ENCODE results near the gene FAM20B.
A peak's percentile ranks its signal among the peaks of the same experiment; 100 is the strongest.

Gene FAM20B

DNA sequence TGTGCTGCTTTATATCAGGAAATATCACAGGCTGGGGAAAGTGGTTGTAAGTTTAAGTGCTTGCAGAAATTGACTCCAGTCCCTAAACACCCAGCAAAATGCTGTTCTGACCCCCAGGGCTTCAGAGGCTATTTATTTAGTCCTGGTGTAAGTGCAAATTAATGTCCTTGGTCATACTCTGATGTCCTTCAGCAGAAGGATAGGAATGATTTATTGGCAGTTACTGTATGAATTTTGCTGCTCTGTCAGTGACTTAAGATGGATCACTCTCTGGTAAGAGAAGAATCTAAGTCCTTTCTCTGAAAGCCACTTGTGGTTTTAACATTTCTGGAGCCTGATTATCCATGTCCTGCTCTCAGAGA is 21.9 kb downstream of the FAM20B start:
- DNase-seq (ENCODE audit: extremely low read depth in 1 of 2, low read depth in 1 of 2), result no peak

- no peak for DNase-seq (ENCODE audit: extremely low read depth in 1 of 2, low read depth in 1 of 2)
Observed at GRCh38 chr1:179048339-179049124, 22.8 kb downstream of the FAM20B start.

GRCh38 chr1:179052776-179053175 is 27.1 kb downstream of the FAM20B start:
- no peak for DNase-seq (ENCODE audit: extremely low read depth in 1 of 2, low read depth in 1 of 2)

DNA sequence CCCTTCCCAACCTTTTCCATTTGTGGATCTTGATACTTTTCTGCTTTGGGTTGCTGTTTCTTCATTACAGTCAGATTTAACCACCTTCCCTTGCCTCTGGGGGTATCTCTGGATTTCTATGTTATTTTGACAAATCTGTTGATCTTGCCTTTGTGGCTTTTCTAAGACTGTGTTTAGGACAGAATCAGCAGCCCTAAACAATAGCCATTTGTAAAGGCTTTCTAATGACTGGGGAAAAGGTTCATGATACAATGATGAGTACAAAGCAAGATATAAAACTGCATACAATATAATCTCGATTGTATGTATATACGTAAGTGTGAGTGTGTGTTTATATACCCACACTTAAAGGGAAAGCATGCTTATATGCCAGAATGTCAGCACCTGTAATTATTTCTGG is 27.8 kb downstream of the FAM20B start:
- no peak for DNase-seq (ENCODE audit: extremely low read depth in 1 of 2, low read depth in 1 of 2)

DNA sequence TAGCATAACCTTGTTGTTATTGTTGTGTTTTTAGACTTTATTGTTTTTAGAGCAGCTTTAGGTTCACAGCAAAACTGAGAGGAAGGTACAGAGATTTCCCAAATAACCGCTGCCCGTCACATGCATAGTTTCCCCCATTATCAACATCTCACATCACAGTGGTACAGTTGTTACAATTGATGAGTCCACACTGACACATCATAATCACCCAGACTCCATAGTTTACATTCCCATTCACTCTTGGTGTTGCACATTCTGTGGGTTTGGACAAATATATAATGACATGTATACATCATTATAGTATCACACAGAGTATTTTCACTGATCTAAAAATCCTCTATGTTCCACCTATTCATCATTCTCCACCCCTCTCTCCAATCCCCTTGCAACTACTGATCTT is 30.2 kb downstream of the FAM20B start:
- no peak for DNase-seq (ENCODE audit: extremely low read depth in 1 of 2, low read depth in 1 of 2)

- no peak for DNase-seq (ENCODE audit: extremely low read depth in 1 of 2, low read depth in 1 of 2)
Observed at GRCh38 chr1:179058487-179059483, 33.1 kb downstream of the FAM20B start.

DNA sequence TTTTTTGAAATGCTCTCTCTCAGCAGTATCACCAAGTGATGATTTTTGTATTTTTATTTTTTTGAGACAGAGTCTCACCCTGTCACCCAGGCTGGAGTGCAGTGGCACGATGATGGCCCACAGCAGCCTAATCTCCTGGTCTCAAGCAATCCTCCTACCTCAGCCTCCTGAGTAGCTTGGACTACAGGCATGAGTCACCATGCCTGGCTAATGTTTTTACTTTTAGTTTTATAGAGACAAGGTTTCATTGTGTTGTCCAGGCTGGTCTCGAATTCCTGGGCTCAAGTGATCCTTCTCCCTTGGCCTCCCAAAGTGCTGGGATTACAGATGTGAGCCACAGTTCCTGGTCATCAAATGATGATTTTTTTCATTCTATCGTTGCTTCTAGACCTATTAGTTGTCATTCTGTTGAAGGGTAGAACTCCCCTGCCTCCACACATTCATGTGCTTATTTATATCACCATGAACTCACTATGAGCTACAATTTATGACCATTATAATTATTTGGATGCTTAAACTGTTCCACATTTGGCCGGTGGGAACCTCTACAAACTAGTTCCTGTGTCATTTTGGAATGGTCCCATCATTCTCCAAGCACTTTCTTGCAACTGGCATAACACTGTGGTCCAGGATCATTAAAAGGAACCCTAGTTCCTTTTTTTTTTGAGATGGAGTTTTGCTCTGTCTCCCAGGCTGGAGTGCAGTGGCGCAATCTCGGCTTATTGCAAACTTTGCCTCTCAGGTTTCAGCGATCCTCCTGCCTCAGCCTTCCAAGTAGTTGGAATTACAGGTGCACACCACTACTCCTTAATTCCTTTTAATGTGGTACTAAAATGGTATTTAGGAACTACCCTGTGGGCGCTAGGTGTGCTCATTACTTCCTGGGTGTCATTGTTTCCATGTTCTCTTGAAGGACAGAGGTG is 35.9 kb downstream of the FAM20B start:
- no peak for DNase-seq (ENCODE audit: extremely low read depth in 1 of 2, low read depth in 1 of 2)

- no peak for DNase-seq (ENCODE audit: extremely low read depth in 1 of 2, low read depth in 1 of 2)
Observed at GRCh38 chr1:179066471-179066870, 40.8 kb downstream of the FAM20B start.

DNA sequence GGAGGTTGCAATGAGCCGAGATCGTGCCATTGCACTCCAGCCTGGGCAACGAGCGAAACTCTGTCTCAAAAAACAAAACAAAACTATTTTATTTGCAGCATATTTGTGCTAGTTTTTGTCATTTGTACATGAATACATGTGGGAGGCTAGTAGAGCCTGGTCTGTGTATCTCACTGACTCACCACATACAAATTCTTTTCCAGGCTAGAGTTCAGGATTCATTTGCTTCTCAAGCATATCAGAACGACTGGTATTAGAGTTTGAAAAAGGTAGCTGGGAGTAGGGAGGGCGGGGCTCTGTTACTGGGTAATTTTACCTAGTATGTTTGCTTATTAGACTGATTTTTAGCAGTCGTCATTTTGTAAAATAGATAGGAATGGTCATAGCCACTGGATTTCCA is 51.7 kb downstream of the FAM20B start:
- DNase-seq (ENCODE audit: extremely low read depth in 1 of 2, low read depth in 1 of 2), result no peak

DNA sequence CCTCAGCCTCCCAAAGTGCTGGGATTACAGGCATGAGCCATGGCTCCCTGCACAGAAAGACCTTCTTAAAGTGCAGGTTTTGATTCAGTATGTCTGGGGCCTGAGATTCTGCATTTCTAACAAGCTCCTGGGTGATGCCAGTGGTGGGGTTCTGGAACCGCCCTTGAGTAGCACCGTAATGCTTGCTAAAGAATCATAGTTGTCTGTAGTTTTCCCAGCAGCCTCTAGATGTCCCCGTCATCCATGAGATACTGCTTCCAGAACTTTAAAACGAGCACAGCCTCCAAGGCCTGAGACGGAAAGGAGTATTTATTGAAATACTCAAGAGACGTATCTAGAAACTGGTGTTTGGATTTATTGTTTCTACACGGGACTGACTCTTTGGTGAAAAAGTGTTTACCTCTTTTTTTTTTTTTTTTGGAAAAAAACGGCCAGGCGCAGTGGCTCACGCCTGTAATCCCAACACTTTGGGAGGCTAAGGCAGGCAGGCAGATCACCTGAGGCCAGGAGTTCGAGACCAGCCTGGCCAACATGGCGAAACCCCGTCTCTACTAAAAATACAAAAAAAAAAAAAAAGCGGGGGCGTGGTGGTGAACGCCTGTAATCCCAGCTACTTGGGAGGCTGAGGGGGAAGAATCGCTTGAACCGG is 53.5 kb downstream of the FAM20B start:
- no peak for DNase-seq (ENCODE audit: extremely low read depth in 1 of 2, low read depth in 1 of 2)

DNA sequence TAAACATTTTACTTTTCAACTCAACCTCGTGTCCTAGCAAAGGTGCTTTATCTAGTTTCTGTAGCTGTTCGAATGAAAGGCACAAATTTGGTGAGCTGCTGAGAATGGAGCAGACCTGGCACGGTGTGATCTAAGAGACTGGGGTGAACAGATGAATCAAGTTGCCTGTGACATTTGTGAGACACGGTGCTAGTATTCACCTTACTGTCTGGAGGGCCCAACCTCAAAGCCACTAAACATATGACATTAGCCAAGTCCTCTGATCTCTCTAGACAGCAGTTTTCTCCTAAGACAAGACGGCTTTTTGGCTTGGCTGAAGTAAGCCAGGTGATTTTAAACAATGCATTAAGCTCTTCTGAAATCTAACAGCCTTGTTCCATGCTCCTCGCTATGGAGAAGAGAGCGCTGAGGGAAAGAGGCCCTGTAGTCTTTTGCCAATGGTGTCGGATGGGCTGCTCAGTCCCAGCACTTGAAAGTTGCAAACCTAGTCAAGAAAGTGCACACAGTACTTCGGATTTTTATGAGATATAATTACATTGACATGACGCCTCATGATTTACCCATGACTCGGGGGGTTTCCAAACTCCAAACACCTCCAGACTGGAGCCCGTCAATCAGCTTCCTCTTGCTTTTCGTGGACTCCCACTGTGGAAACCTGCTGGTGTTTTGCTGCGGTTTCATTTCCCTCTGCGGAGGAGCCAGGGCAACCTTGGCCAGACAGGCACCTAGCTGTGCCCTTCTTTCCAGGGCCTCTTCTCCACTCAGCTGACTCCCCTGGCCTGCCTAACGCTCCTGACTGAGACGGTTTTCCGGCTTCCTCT is 55.4 kb downstream of the FAM20B start:
- no peak for DNase-seq (ENCODE audit: extremely low read depth in 1 of 2, low read depth in 1 of 2)

GRCh38 chr1:179081687-179082332 is 56.1 kb downstream of the FAM20B start, which contains the start of gene TOR3A:
Gene TOR3A, plus strand, starts transcription at chr1:179082070. Its CDS starts 59 bp downstream, at chr1:179082129.
- peak; percentile 73 to 85 for DNase-seq (ENCODE audit: extremely low read depth in 1 of 2, low read depth in 1 of 2)

GRCh38 chr1:179082333-179082998 is 56.8 kb downstream of the FAM20B start:
- DNase-seq (ENCODE audit: extremely low read depth in 1 of 2, low read depth in 1 of 2), result peak in 1 of 2 donors; percentile 18

DNA sequence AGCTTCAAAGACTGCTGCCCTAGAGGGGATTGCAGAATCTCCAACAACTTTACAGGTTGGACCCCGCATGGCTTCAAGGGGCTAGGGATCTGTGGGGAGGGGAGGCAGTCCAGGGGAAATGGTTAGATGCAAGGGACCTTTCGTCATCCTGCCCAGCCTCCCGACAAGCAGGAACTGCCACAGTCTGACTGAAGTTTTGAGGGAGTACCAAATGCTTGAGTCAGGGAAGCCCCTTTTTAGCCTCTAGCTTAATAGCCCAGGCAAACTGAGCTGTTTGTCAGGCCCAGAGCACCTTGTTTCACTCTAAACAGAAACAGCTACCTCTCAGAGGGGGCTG is 57.3 kb downstream of the FAM20B start:
- no peak for DNase-seq (ENCODE audit: extremely low read depth in 1 of 2, low read depth in 1 of 2)

DNA sequence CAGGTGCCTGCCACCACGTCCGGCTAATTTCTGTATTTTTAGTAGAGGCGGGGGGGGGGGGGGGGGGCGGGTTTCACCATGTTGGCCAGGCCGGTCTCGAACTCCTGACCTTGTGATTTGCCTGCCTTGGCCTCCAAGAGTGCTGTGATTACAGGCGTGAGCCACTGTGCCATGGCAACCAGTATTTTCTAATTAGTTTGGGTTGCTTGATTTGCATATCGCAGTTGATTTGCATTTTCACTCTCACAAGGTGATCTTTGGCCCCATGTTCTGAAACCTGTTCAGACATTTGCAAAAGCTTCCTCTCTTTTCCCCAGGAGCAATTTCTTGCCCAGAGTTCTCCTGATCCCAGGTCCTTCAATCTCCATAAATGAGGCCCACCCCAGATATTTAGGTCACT is 57.8 kb downstream of the FAM20B start:
- no peak for DNase-seq (ENCODE audit: extremely low read depth in 1 of 2, low read depth in 1 of 2)

DNA sequence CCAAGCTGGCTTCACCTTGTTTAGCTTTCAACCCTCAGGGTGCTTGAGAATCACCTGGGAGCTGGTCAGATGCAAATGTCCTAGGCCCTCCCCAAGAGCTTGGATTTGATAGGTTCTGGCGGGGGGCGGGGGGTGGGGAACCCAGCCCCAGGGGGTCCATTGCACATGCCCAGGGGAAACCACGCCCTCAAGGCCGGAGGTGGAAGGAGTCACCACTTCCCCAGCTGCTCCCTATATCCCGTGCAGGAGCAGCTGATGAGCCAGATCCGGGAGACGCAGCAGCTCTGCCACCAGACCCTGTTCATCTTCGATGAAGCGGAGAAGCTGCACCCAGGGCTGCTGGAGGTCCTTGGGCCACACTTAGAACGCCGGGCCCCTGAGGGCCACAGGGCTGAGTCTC is 62.0 kb downstream of the FAM20B start:
- DNase-seq (ENCODE audit: extremely low read depth in 1 of 2, low read depth in 1 of 2), result no peak

DNA sequence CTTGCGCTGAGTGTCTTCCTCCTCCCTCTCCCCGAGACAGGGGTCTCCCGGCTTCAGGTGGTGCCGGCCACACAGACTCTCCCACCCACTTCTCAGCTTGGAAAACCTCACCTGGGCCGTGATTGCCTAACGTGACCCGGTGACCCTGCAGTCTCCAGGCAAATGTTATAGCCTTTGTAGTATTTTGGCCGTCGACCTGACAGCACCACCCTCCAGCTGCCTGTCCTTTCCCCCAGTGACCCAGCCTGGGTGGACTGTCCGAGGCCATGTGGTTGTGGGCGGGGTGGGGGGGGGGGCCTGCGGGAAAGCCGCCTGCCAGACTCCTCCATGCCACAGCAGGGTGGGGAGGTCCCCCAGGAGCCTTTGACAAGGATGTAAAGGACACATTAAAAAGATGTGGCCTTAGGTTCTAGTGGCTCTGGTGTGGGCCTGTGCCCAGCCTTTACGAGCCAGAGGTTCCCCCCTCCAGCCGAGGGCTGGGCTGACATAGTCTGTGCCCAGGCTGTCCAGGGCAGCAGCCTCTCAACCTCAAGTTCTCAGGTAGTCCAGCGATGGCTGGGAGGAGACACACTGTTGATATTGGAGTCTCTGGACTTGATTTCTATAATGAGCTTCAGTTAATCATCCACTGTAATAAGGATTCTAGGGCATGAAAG is 64.3 kb downstream of the FAM20B start:
- no peak for DNase-seq (ENCODE audit: extremely low read depth in 1 of 2, low read depth in 1 of 2)

- no peak for DNase-seq (ENCODE audit: extremely low read depth in 1 of 2, low read depth in 1 of 2)
Observed at GRCh38 chr1:179090522-179090921, 64.8 kb downstream of the FAM20B start.
